GM12878 (cell line): ENCODE results near the gene NCAM1. TPM values are rescaled to one million over a fixed set of nuclear protein-coding genes. Genes with fewer than 3 reads are reported as not detected.

Experiments used
- ATAC-seq: fragments of 200-7000 bp; cut with Tn5 transposase; 3 replicates; pipeline ENCODE4 v1.9.1; 2020; ENCODE audit warnings: mild to moderate bottlenecking, moderate library complexity
- BruUV-seq: library from RNA; stranded (reverse); fragments of 400-500 nt; replicated peaks from 2 replicates; lab custom pipeline; 2021; lab: Mats Ljungman, UMichigan
- CTCF ChIA-PET: fragments of 300-600 bp; sonication (Branson Sonifier 250); formaldehyde crosslinking; extraction: SDS; loops from one replicate; lab custom pipeline; 2021; ENCODE audit warnings: inconsistent platforms; lab: Yijun Ruan, JAX
- POLR2A ChIA-PET: fragments of 350-600 bp; formaldehyde crosslinking; extraction: SDS; loops from one replicate; lab custom pipeline; 2021; ENCODE audit warnings: inconsistent platforms; lab: Charles Lee
- RAD21 ChIA-PET: fragments of 300-600 bp; sonication (Branson Sonifier 250); formaldehyde crosslinking; loops from one replicate; lab custom pipeline; 2023; ENCODE audit warnings: antibody characterized with exemption; ENCODE audit not compliant: unreplicated experiment; lab: Charles Lee
- SMC1A ChIA-PET: fragments of 300-600 bp; sonication (Branson Sonifier 250); formaldehyde crosslinking; loops from one replicate; lab custom pipeline; 2023; ENCODE audit not compliant: unreplicated experiment, uncharacterized antibody; lab: Charles Lee
- DNase-seq: peaks from one replicate; pipeline ENCODE4 v3.0.0-alpha.2; 2011; ENCODE audit warnings: low read depth, low spot score
- FAIRE-seq: peaks from 3 replicates; lab custom pipeline; 2011; peaks lifted over from hg19 to GRCh38; lab: Jason Lieb, UNC
- H2AFZ ChIP-seq: 2 replicates; pipeline ENCODE4 v1.6.0; 2011; ENCODE audit warnings: low read depth, low read length, control low read depth; ENCODE audit not compliant: control insufficient read depth
- H3K27ac ChIP-seq: 2 replicates; pipeline ENCODE4 v1.5.1; 2011; ENCODE audit warnings: control low read depth; ENCODE audit not compliant: control insufficient read depth, insufficient read depth
- H3K27me3 ChIP-seq, 2 experiments: replicated peaks in 1 of 2; 2 replicates each; pipeline versions ENCODE4 v1.6.0 to v1.6.1; 2011; ENCODE audit warnings: low read length in 1 of 2; ENCODE audit not compliant: control insufficient read depth in 2 of 2, insufficient read depth in 2 of 2
- H3K36me3 ChIP-seq, 2 experiments: 2 replicates each; pipeline ENCODE4 v1.5.1; 2011; ENCODE audit warnings: low read length in 1 of 2; ENCODE audit not compliant: control insufficient read depth in 2 of 2, insufficient read depth in 2 of 2
- H3K4me1 ChIP-seq: 2 replicates; pipeline ENCODE4 v1.6.1; 2011; ENCODE audit warnings: mild to moderate bottlenecking, low read length, moderate library complexity, mixed read lengths; ENCODE audit not compliant: control insufficient read depth, insufficient read depth
- H3K4me2 ChIP-seq: 2 replicates; pipeline ENCODE4 v1.6.0; 2011; ENCODE audit warnings: control low read depth; ENCODE audit not compliant: control insufficient read depth, insufficient read depth
- H3K4me3 ChIP-seq: fragments of 200-600 bp; sonication (generic); 2 replicates; pipeline ENCODE4 v1.5.1; 2016
- H3K79me2 ChIP-seq: 2 replicates; pipeline ENCODE4 v1.6.0; 2011; ENCODE audit warnings: low read length; ENCODE audit not compliant: control insufficient read depth, insufficient read depth
- H3K9ac ChIP-seq: 2 replicates; pipeline ENCODE4 v1.8.0; 2011; ENCODE audit warnings: low read length, control low read depth, mixed read lengths; ENCODE audit not compliant: control insufficient read depth, insufficient read depth
- H3K9me3 ChIP-seq: replicated peaks from 3 replicates; pipeline ENCODE4 v1.5.1; 2011; ENCODE audit warnings: mild to moderate bottlenecking, low read length; ENCODE audit not compliant: control insufficient read depth, insufficient read depth
- H4K20me1 ChIP-seq: 2 replicates; pipeline ENCODE4 v1.6.0; 2011; ENCODE audit not compliant: control insufficient read depth, insufficient read depth
- CBFB ChIP-seq: IDR thresholded peaks from 2 replicates; pipeline ENCODE4 v1.6.1; 2016; ENCODE audit warnings: antibody characterized with exemption, low read depth
- GABPA ChIP-seq: IDR thresholded peaks from 2 replicates; pipeline ENCODE4 v1.6.1; 2014; ENCODE audit warnings: antibody characterized with exemption, low read depth, mild to moderate bottlenecking, inconsistent platforms
- HSF1 ChIP-seq: fragments of 150-350 bp; IDR thresholded peaks from 2 replicates; pipeline ENCODE4 v1.6.1; 2014; ENCODE audit warnings: mild to moderate bottlenecking, low read depth, low read length
- IRF5 ChIP-seq: fragments of 450-650 bp; IDR thresholded peaks from 2 replicates; pipeline ENCODE4 v1.6.1; 2017; ENCODE audit warnings: borderline replicate concordance
- LARP7 ChIP-seq: fragments of 450-650 bp; IDR thresholded peaks from 2 replicates; pipeline ENCODE4 v1.6.1; 2017; ENCODE audit warnings: mild to moderate bottlenecking
- MTA3 ChIP-seq: IDR thresholded peaks from 2 replicates; pipeline ENCODE4 v1.6.1; 2012; ENCODE audit warnings: low read length, inconsistent platforms, borderline replicate concordance
- NFIC ChIP-seq: IDR thresholded peaks from 2 replicates; pipeline ENCODE4 v1.6.1; 2012; ENCODE audit warnings: low read depth, mild to moderate bottlenecking, inconsistent platforms, low read length, moderate library complexity
- POLR2AphosphoS2 ChIP-seq: IDR thresholded peaks from 2 replicates; pipeline ENCODE4 v1.6.1; 2011; ENCODE audit warnings: low read depth, mild to moderate bottlenecking, low read length, improper control_type of control experiment, moderate library complexity
- POU2F2 ChIP-seq: IDR thresholded peaks from 3 replicates; pipeline ENCODE4 v1.6.1; 2011; ENCODE audit warnings: low read depth, mild to moderate bottlenecking, low read length, borderline replicate concordance
- RFX5 ChIP-seq: IDR thresholded peaks from 2 replicates; pipeline ENCODE4 v1.6.1; 2011; ENCODE audit warnings: low read depth, low read length, improper control_type of control experiment
- SIX5 ChIP-seq: IDR thresholded peaks from 2 replicates; pipeline ENCODE4 v1.6.1; 2011; ENCODE audit warnings: mild to moderate bottlenecking, low read depth, low read length, moderate library complexity; ENCODE audit not compliant: severe bottlenecking
- SKIL ChIP-seq: fragments of 450-650 bp; IDR thresholded peaks from 2 replicates; pipeline ENCODE4 v1.6.1; 2017; ENCODE audit warnings: mild to moderate bottlenecking, low read depth, inconsistent platforms; ENCODE audit not compliant: poor library complexity, severe bottlenecking
- STAT3 ChIP-seq: IDR thresholded peaks from 2 replicates; pipeline ENCODE4 v1.6.1; 2011; ENCODE audit warnings: low read depth, low read length, improper control_type of control experiment
- TAF1 ChIP-seq: IDR thresholded peaks from 2 replicates; pipeline ENCODE4 v1.6.1; 2011; ENCODE audit warnings: mild to moderate bottlenecking, low read depth, low read length, borderline replicate concordance
- TARDBP ChIP-seq: IDR thresholded peaks from 2 replicates; pipeline ENCODE4 v1.6.1; 2016; ENCODE audit warnings: borderline replicate concordance
- ZNF24 ChIP-seq: fragments of 450-650 bp; IDR thresholded peaks from 2 replicates; pipeline ENCODE4 v1.6.1; 2017; ENCODE audit warnings: antibody characterized with exemption, mild to moderate bottlenecking
- ZSCAN29 ChIP-seq: fragments of 450-650 bp; IDR thresholded peaks from 2 replicates; pipeline ENCODE4 v1.6.1; 2017; ENCODE audit warnings: mild to moderate bottlenecking, moderate library complexity
- WGBS: methylation state at CpG from one replicate; pipeline ENCODE4 v1.1.6; 2016; ENCODE audit warnings: low lambda C conversion rate; ENCODE audit not compliant: insufficient replicate concordance, insufficient coverage; ENCODE audit errors: missing lambda C conversion rate; 5-methylcytosine and 5-hydroxymethylcytosine counted together
- in situ Hi-C: fragments of 300-500 bp; cut with MboI; formaldehyde crosslinking; loops from 9 replicates; pipeline ENCODE4 v1.14.3; 2018; ENCODE audit warnings: mixed read lengths
- intact Hi-C: fragments of 100-400 bp; cut with micrococcal nuclease; formaldehyde crosslinking; loops from one replicate; pipeline ENCODE4 v1.14.2; 2022; ENCODE audit not compliant: unreplicated experiment
- polyA plus RNA-seq, 11 experiments: library from polyadenylated mRNA; depleted of rRNA in 4 of 11; unstranded in 6 of 11; stranded (reverse) in 5 of 11; fragments of >200 nt; fragmentation: Nextera tagmentation in 4 of 11; fragmentation: Illumina TruSeq in 1 of 11; extraction: Ambion mirVana in 4 of 11; extraction: Trizol in 1 of 11; gene quantifications; 1 replicate in 1 of 11; 2 replicates in 10 of 11; pipeline versions ENCODE4 v1.2.1 to v1.2.3, GENCODE V29; 2011 to 2016; ENCODE audit warnings: inconsistent platforms in 2 of 11, missing spikeins in 2 of 11, low read depth in 1 of 11
- total RNA-seq, 4 experiments: library from RNA; depleted of rRNA in 3 of 4; stranded (reverse); fragments of >200 nt in 3 of 4; fragmentation: Illumina TruSeq in 1 of 4; extraction: Trizol in 1 of 4; gene quantifications; 2 replicates each; pipeline versions ENCODE4 v1.2.1 to v1.2.3, GENCODE V29; 2013 to 2021

Gene NCAM1
- total and polyA plus RNA-seq, 10 of the 15 experiments (the other 5 are each of a cell fraction or from before 2014, with no cell fraction given), result 0.10 to 0.23 (median 0.11) TPM; not detected in 7

GRCh38 chr11:113114705-113115027 lies 153.4 kb downstream of the NCAM1 start (continued):
- no peak for TF ChIP-seq SIX5
- no peak for TF ChIP-seq LARP7
- no peak for TF ChIP-seq CBFB
- TF ChIP-seq ZSCAN29, result no peak

GRCh38 chr11:113118104-113118503 lies 156.9 kb downstream of the NCAM1 start:
- Histone ChIP-seq H3K9ac (no peak overlapping the region), H3K4me3 (no peak overlapping the region), H3K4me1 (no peaks in the 10 kb centered on the region), H4K20me1 (no peaks in the 10 kb centered on the region), H2AFZ (no peak overlapping the region), H3K9me3 (no peaks in the 10 kb centered on the region), H3K27me3 (peaks cover 0 to 3% of the 10 kb centered on the region in 2 experiments; a peak in 1 of 4 replicates), H3K27ac (no peak overlapping the region), H3K36me3 (no peaks in the 10 kb centered on the region), H3K79me2 (no peaks in the 10 kb centered on the region), H3K4me2 (no peak overlapping the region)
- SMC1A ChIA-PET, result no interaction called here
- POLR2A ChIA-PET, result no interaction called here
- CTCF ChIA-PET, result no interaction called here
- no TSS peak for BruUV-seq
- no peak for ATAC-seq
- TF ChIP-seq POLR2AphosphoS2 (no peak), NFIC (no peak), GABPA (no peak), POU2F2 (no peak), TARDBP (no peak), IRF5 (no peak), SKIL (no peak), STAT3 (no peak), RFX5 (no peak), TAF1 (no peak), HSF1 (no peak), ZNF24 (no peak), MTA3 (no peak)
- 0% methylated on average over 1 of the region's 1 CpG for WGBS
- DNase-seq, result no peak
- intact Hi-C loops (no loop called here), in situ Hi-C loops (no loop called here)
- RAD21 ChIA-PET, result no interaction called here
- FAIRE-seq, result no peak
